GM12865 (cell line): Measurements from ENCODE around the gene MPPE1.

Source experiments
- DNase-seq: peaks from one replicate; pipeline ENCODE4 v3.0.0; 2010; ENCODE audit warnings: low read depth
- H3K4me3 ChIP-seq: 2 replicates; pipeline ENCODE4 v1.5.1; 2011; ENCODE audit warnings: mild to moderate bottlenecking, low read depth, low read length, control low read depth
- TF ChIP-seq, protein P1 (sequence below): IDR thresholded peaks from 2 replicates; pipeline ENCODE4 v1.5.1; 2011; ENCODE audit warnings: low read length, control low read depth, low read depth, inconsistent platforms; ENCODE audit not compliant: insufficient read depth; ENCODE audit errors: missing control alignments

Gene MPPE1

DNA sequence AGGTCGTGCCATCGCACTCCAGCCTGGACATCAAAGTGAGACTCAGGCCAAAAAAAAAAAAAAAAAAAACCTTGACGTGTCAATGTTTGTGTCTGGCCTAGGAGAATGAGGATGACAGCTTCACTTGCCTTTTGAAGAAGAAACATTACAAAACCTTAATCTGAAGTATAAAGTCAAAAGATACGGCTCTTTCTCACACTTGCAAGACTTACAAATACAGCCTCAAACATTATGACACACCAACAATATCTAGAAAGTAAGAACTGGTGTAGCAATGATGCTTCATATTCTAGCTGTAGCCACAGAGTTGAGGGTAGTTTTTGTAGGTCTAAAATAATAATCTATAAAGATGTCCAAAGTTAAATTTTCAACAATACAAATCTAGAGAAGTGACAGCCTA, 25.5 kb downstream of the MPPE1 start:
- no peak for DNase-seq
- TF ChIP-seq, protein P1, sequence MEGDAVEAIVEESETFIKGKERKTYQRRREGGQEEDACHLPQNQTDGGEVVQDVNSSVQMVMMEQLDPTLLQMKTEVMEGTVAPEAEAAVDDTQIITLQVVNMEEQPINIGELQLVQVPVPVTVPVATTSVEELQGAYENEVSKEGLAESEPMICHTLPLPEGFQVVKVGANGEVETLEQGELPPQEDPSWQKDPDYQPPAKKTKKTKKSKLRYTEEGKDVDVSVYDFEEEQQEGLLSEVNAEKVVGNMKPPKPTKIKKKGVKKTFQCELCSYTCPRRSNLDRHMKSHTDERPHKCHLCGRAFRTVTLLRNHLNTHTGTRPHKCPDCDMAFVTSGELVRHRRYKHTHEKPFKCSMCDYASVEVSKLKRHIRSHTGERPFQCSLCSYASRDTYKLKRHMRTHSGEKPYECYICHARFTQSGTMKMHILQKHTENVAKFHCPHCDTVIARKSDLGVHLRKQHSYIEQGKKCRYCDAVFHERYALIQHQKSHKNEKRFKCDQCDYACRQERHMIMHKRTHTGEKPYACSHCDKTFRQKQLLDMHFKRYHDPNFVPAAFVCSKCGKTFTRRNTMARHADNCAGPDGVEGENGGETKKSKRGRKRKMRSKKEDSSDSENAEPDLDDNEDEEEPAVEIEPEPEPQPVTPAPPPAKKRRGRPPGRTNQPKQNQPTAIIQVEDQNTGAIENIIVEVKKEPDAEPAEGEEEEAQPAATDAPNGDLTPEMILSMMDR: no peak
- no peak overlapping the region for H3K4me3 ChIP-seq

DNA sequence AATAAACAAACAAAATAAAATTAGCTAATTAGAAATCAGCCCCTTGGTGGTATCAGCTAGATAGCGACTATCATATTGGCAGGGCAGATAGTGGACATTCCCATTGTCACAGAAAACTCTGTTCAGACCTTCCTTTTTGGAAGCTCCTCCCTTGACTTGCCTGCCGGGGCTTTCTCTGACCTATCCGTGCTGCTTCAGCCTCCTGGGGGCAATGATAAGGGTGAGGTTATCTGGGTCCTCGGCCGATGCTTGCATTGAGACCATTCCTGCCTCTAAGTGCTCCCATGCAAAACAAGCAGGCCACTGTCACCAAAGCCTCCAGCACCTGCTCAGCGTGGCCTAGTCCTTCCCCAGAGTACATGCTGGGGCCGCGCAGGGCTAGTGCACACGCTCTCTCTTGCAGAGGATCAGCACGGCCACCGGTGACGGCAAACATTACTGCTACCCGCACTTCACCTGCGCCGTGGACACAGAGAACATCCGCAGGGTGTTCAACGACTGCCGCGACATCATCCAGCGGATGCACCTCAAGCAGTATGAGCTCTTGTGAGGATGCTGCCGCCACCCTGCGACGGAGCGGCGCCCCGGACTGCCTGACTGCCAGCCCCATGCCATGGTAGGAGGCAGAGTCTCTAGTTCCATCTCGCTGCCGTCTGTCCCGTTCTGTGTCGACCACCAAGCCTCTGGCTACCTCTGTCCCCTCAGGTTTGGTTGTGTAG, 27.4 kb downstream of the MPPE1 start:
- no peak overlapping the region for H3K4me3 ChIP-seq
- no peak for DNase-seq
- TF ChIP-seq, protein P1: no peak

DNA sequence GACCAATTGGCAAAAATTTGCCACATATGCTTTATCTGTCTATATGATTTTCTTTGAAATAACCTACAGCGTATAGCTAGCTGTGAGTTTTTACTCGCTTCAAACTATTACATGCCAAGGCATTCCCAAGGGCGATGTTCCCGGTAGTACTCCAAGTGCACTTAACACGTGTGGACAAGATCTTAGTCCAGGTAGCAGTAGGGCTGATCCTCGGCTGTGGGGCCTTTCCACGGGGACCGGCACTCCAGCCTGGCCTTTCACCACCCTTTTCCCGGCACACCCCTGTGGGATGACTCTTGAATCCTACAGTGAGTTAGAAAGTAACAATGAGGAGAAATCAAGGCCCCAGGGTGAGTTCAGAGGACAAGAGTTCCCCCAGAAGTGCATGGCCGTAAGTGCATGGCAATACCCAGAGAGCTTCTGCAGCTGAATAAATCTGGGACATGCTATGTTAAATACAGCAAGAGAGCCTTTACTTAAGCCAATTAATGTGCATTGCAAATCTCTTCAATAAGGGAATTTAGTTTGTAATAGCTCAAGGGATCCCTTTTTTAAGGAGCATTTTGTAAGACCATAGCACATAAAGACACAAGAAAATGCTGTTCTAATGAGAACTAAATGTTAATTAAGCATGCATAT, 30.5 kb downstream of the MPPE1 start:
- DNase-seq: no peak
- TF ChIP-seq, protein P1: no peak
- no peak overlapping the region for H3K4me3 ChIP-seq

DNA sequence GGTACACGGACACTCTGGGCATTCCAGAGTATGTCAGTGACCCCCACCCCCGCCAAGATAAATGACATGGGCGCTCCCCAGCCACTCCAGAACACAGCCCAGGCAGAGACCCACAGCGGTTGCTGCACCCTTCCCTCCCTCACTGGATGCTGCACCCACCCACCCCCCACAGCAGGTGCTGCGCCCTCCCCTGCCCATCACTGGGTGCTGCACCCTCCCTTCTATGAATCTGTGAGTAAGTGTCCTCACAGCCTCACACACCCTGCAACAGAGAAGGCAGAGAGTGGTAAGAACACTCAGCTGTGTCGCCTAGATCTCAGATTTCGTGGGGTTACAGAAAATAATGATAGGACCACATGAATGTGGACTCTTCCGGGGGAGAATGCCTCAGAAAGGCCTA, 33.4 kb downstream of the MPPE1 start:
- H3K4me3 ChIP-seq: no peak overlapping the region
- DNase-seq: no peak
- TF ChIP-seq, protein P1: no peak

DNA sequence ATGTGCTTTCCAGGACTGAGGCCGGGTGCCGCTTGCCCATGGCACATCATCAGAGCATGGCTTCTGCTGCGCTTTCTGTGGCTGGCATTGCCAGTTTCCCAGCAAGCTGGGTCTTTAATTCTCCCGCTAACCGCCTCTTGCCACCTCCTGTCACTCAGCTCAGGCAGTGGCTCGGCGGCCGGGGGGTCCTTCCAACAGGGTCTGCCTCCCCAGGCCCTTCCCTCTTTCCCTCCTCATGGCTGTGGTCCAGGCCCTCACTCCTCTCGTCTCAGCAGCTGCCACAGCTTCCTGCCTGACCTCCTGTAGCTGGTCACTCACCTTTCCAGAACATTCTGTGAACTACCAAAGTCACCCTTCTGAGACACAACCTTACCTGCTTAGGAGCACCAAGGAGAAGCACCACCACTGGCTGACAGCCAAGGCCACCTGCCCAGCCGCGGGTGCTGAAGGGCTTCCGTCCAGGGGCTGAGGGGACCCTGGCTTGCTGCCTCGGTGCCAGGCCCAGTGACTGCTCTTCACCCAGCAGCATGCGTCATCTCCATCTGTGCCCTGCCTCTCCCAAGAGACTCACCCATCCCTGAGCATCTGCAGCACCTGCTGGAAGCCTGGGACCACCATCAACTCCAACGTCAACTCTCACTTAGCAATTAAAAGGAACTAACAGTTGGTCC, 34.3 kb downstream of the MPPE1 start:
- DNase-seq: no peak
- TF ChIP-seq, protein P1: no peak
- H3K4me3 ChIP-seq: no peak overlapping the region

DNA sequence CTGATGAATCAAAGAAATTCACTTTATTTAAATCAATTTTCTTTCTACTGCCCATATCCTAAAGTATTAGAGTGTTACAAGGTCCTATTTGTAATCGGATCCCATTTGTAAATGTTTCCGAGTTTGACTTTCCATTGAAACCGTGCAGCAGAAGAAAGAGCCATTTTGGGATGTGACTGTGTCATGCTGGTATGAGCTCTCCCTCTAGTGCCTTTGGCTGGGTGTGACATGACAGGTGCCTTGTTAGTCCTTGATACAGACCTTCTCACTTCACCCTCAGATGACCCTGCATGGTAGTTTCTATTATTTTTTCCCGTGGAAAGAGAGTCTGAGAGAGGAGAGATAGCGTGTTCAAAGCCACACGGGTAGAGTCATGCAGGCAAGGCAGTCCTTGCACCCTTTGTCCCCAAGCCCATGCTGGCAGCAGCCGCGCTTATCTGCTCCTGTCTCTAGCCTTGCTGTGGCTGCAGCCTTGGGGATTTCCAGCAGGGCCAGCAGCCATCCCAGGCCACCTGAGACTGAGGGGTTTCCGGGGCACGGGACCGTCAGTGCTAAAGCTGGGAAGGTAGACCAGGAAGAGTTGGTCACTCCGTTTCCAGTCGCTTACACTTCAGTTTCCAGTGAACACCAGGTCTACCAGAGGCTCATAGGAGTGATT, 35.5 kb downstream of the MPPE1 start:
- H3K4me3 ChIP-seq: no peak overlapping the region
- DNase-seq: peak; percentile 41
- TF ChIP-seq, protein P1: peak; percentile 47
